ENCODE results near the gene TMEM161A.

TMEM161A gene

GRCh38 chr19:19101540-19101939 lies 36.7 kb downstream of the TMEM161A start:
- in situ Hi-C loops (cut with MboI; ENCODE audit: low sequenced_read_pairs) = no loop called here

DNA sequence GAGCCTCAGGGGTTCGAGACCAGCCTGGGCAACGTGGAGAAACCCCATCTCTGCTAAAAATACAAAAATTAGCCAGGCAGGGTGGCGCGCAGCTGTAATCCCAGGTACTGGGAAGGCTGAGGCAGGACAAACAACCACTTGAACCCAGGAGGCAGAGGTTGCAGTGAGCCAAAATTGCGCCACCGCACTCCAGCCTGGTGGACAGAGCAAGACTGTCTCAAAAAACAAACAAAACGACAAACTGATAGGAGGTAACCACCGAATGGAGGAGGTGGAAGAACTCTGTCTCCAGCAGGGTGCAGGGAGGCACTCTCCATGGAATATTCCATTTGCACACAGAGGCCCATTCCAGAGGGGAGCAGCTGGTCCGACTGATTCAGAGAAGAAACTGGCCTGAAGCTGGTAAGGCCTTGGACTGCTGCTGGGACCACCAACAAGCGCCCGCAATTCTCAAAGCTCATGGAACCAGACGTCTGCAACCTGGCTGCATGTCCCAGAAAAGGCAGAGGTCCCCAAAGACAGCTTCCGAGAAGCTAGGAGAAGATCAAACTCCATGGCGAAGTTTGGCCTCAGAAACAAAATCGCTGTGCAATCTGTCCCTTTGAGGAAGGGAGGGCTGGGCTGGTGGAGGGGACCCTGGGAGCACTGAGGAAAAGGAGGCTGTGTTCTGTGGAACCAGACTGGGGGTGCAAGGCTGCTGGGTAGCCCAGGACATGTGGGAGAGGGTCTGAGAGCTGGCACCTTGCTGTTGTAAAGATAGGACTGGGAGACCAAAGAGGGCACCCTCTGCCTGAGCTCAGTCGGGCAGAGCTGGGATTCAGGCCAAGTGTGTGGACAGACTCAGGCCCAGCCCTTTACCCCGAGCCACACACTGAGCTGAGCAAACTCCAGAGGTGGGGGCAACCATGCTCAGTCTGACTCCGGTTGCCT lies 39.3 kb downstream of the TMEM161A start:
- in situ Hi-C loops (cut with MboI; ENCODE audit: low sequenced_read_pairs) = no loop called here

GRCh38 chr19:19098084-19098702 lies 40.1 kb downstream of the TMEM161A start:
- in situ Hi-C loops (cut with MboI; ENCODE audit: low sequenced_read_pairs) = no loop called here

- in situ Hi-C loops (cut with MboI; ENCODE audit: low sequenced_read_pairs) = no loop called here
Measured at GRCh38 chr19:19096641-19097627, 41.3 kb downstream of the TMEM161A start.

DNA sequence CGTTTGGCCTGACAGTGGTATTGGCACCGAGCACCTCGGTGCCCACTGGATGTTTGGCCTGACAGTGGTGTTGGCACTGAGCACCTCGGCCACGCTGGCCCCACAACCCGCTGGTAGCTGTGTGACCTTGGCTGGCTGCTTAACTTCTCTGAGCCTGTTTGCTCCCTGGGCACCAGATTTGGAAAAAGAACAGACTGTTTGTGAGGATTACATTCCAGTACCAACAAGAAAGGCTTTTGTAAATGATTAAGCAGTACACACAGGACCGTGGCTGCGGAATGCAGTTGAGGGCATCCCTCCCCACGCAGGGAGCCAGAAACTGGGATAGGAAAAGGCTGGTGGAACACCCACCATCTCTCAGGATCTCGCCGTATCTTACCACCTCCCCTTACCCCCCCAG lies 42.6 kb downstream of the TMEM161A start:
- in situ Hi-C loops (cut with MboI; ENCODE audit: low sequenced_read_pairs) = no loop called here

DNA sequence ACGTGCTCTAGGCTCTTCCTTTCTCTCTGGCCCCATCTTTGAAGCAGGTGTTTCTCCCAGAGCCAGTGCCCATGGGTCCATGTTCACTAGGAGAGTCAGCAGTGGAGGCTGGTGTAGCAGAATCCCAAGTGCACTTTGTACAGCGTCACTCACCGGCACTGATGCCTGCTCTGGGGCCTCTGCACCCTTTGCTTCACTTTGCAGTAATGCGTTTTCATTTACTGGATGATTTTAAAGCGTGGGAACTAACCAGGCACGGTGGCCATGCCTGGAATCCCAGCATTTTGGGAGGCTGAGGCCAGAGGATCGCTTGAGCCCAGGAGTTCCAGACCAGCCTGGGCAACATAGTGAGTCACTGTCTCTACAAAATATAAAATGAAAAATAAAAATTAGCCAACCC lies 43.8 kb downstream of the TMEM161A start:
- in situ Hi-C loops (cut with MboI; ENCODE audit: low sequenced_read_pairs) = no loop called here

DNA sequence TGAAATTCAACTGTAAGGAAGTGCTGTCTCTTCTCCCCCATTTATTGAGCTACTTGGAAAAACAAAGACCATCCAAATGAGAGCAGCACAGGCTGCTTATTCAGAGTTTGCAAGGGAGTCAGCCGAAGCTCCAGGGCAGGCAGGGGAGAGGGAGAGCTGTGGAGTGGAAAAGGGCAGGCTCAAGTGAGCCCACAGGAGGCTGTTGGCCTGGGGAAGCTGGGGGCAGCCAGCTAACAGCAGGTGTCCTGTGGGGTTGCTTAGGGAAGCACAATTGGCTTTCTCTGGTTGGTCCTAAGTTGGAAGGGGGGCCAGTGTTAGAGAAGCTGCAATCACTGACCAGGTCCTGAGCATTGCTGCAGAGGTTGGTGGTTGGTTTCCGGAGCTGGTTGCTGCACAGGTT lies 50.6 kb downstream of the TMEM161A start:
- in situ Hi-C loops (cut with MboI; ENCODE audit: low sequenced_read_pairs) = no loop called here

- in situ Hi-C loops (cut with MboI; ENCODE audit: low sequenced_read_pairs) = no loop called here
Measured at GRCh38 chr19:19083413-19084178, 54.7 kb downstream of the TMEM161A start.

- in situ Hi-C loops (cut with MboI; ENCODE audit: low sequenced_read_pairs) = no loop called here
Measured at GRCh38 chr19:19081642-19082151, 56.6 kb downstream of the TMEM161A start.

GRCh38 chr19:19079571-19079970 lies 58.7 kb downstream of the TMEM161A start:
- in situ Hi-C loops (cut with MboI; ENCODE audit: low sequenced_read_pairs) = no loop called here

DNA sequence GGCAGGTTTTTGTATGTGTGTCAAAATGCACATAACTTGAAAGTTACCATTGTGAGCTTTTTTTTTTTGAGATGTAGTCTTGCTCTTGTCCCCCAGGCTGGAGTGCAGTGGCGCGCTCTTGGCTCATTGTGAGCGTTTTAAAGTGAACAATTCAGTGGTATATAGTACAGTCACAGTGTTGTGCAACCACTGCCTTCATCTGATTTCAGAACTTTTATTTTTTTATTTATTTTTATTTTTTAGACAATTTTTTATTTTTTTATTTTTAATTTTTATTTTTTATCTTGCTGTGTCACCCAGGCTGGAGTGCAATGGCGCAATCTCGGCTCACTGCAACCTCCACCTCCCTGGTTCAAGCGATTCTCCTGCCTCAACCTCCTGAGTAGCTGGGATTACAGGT lies 59.5 kb downstream of the TMEM161A start:
- in situ Hi-C loops (cut with MboI; ENCODE audit: low sequenced_read_pairs) = no loop called here

DNA sequence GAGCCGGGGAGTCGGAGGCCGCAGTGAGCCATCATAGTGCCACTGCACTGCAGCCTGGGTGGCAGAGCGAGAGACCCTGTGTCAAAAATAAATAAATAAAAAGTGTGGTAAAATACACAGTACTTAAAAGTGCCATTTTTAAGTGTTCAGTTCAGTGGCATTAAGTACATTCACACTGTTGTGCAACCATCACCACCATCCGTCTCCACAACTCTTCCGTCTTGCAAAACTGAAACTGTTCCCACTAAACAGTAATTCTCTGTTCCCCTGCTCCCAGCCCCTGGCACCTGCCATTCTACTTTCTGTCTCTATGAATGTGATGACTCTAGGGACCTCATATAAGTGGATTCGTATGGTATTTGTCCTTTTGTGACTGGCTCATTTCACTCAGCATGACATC lies 61.2 kb downstream of the TMEM161A start:
- in situ Hi-C loops (cut with MboI; ENCODE audit: low sequenced_read_pairs) = no loop called here

DNA sequence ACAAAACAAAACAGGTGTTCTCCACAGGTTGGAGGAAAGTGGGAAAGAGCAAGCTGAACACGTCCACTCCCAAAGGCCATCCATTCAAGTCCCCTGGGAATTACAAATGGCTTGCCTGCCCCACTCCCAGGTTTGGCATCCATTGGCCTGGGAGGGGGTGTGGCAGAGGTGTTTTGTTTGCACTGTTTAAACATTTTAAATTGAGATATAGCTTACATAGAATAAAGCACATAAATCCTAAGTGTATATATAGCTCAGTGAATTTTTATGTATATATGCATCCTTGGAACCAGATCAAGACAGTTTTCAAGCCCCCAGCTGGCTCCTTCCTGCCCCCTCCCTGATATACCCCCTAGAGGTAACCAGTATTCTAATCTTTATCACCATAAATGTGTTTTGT lies 61.8 kb downstream of the TMEM161A start:
- in situ Hi-C loops (cut with MboI; ENCODE audit: low sequenced_read_pairs) = no loop called here

DNA sequence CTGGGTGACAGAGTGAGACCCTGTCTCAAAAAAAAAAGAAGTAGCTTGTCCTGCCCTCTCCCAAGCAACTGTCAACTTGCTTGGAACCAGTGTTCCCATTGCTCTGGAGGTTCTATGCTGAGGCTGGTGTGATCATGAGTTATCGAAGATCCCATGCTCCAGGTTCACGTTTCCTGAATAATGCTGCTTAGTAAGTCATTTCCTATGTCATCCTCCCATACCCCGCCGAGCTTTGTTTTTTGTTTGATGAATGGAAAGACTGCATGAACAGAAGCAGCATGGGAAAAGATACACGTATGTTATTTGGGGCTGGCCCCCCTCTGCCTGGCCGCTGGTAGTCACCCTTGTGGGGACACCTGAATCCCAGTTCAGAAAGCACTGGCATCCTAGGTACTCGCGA lies 63.2 kb downstream of the TMEM161A start:
- in situ Hi-C loops (cut with MboI; ENCODE audit: low sequenced_read_pairs) = no loop called here

GRCh38 chr19:19074196-19074882 lies 63.9 kb downstream of the TMEM161A start:
- in situ Hi-C loops (cut with MboI; ENCODE audit: low sequenced_read_pairs) = no loop called here

GRCh38 chr19:19071897-19072296 lies 66.4 kb downstream of the TMEM161A start:
- in situ Hi-C loops (cut with MboI; ENCODE audit: low sequenced_read_pairs) = no loop called here
